NCI-H446 treated with DMSO at 0.1 percent for 48 hours (cell line): ENCODE data around the gene ILDR1.
"Not testable (repeated sequence)": the region's sequence is repeated elsewhere in the genome, so short reads cannot be mapped to it uniquely, and the experiment has no call there.

ENCODE experiments used
- DNase-seq: peaks from one replicate; lab custom pipeline; 2025; lab: John Stamatoyannopoulos, UW

ILDR1 gene

DNA sequence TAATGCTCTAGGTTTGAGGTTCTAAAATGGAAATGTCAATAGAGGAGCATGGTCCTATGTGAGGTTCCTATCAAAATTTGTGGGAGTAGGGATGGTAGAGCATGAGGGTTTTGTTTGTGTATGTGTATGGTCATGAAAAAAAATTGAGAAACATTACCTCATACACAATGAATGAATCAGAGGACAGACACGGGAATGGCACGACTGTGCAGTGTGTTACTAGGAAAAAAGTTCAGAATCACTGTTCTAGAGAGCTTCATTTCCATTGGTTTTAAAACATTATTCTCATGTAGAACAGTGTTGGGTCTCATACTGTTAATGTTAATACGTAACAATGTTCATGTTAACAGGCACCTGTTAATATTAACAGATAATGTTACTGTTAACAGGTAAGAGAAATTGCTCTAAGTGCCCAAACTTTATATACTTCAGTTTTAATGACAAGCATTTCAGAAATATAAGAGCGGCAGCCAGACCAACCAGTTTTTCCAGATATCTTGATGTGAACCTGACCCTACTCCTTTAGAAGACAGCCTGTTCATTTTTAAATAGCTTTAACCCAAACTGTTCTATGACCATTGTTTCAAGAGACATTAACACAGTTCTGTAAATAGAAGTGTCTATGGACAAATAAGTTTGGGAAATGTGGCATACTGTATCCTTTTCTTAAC lies 79.8 kb downstream of the ILDR1 start:
- DNase-seq: no peak

DNA sequence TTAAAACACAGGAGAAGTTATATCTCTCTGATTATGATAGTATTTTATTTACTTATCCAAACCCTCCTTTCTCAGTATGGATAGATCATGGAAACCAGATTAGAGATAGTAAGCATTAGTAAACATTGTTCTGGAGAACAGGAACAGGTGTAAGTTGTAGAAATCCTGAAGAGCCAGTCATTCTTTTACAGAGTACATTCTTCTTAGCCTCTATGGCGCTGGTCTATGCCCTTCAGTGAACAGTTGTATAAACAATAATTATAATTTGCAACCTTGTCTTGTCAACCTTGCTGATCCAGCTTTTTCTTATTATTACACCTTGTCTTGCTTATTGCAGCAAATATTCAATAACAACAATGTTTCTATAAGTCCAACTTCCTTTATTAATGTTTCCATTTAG lies 80.5 kb downstream of the ILDR1 start:
- no peak for DNase-seq

DNA sequence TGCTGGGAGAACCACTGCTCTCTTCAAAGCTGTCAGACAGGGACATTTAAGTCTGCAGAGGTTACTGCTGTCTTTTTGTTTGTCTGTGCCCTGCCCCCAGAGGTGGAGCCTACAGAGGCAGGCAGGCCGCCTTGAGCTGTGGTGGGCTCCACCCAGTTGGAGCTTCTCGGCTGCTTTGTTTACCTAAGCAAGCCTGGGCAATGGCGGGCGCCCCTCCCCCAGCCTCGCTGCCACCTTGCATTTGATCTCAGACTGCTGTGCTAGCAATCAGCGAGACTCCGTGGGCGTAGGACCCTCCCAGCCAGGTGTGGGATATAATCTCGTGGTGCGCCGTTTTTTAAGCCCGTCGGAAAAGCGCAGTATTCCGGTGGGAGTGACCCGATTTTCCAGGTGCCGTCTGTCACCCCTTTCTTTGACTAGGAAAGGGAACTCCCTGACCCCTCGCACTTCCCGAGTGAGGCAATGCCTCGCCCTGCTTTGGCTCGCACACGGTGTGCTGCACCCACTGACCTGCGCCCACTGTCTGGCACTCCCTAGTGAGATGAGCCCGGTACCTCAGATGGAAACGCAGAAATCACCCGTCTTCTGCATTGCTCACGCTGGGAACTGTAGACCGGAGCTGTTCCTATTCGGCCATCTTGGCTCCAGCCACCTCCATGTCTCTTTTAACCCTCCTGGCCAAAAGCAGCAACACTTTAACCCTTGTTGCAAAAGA lies 83.7 kb downstream of the ILDR1 start:
- not testable (repeated sequence) for DNase-seq
